Kidney (tissue), 11 donors: ENCODE results near the gene ANKRD36B. TPM values are rescaled to one million over a fixed set of nuclear protein-coding genes. Genes with fewer than 3 reads are reported as not detected.
"Not testable (repeated sequence)": the region's sequence is repeated elsewhere in the genome, so short reads cannot be mapped to it uniquely, and the experiment has no call there.

Source experiments
- DNase-seq, 5 donors: peaks; one replicate each; pipeline ENCODE4 v3.0.0-alpha.2; 2013 to 2020
- FAIRE-seq: peaks from 2 replicates; lab custom pipeline; 2012; peaks lifted over from hg19 to GRCh38; lab: Jason Lieb, UNC
- H3K27ac ChIP-seq, 2 donors: one replicate each; pipeline ENCODE4 v1.7.0; 2013; ENCODE audit warnings: low read depth in 2 of 2, low read length in 2 of 2, inconsistent platforms in 1 of 2
- H3K27me3 ChIP-seq: one replicate; pipeline ENCODE4 v1.7.1; 2013; ENCODE audit warnings: low read length, inconsistent platforms; ENCODE audit not compliant: control insufficient read depth, insufficient read depth
- H3K36me3 ChIP-seq, 3 donors: one replicate each; pipeline versions ENCODE4 v1.7.0 to v1.7.1; 2013; ENCODE audit warnings: low read length in 3 of 3, control low read depth in 1 of 3, inconsistent platforms in 1 of 3; ENCODE audit not compliant: insufficient read depth in 3 of 3, control insufficient read depth in 2 of 3
- H3K4me1 ChIP-seq, 3 donors: one replicate each; pipeline versions ENCODE4 v1.7.0 to v1.7.1; 2013; ENCODE audit warnings: low read length in 3 of 3, inconsistent platforms in 1 of 3, low read depth in 1 of 3; ENCODE audit not compliant: control insufficient read depth in 2 of 3, insufficient read depth in 2 of 3
- H3K4me3 ChIP-seq, 3 donors: one replicate each; pipeline versions ENCODE4 v1.7.0 to v1.8.1; 2013; ENCODE audit warnings: low read length in 3 of 3, control low read depth in 1 of 3, inconsistent platforms in 1 of 3
- H3K9ac ChIP-seq, 3 donors: one replicate each; pipeline versions ENCODE4 v1.7.0 to v1.7.1; 2013; ENCODE audit warnings: low read length in 3 of 3, control low read depth in 1 of 3, inconsistent platforms in 1 of 3
- H3K9me3 ChIP-seq, 3 donors: one replicate each; pipeline versions ENCODE4 v1.7.0 to v1.7.1; 2013; ENCODE audit warnings: low read length in 3 of 3, control low read depth in 1 of 3, inconsistent platforms in 1 of 3; ENCODE audit not compliant: control insufficient read depth in 2 of 3, insufficient read depth in 1 of 3
- intact Hi-C: fragments of 100-400 bp; cut with DNase I; formaldehyde crosslinking; loops from one replicate; pipeline ENCODE4 v1.11.1; 2022
- polyA plus RNA-seq: library from polyadenylated mRNA; stranded (reverse); fragments of 350-450 nt; fragmentation: Illumina TruSeq; extraction: RNeasy Lipid Tissue Mini Kit (QIAGEN cat#74804); gene quantifications from one replicate; pipeline ENCODE4 v1.2.3, GENCODE V29; 2014; ENCODE audit warnings: low read depth, low replicate concordance; ENCODE audit not compliant: insufficient read depth
- total RNA-seq: library from RNA; stranded (reverse); fragmentation: NEBNext Ultra II Directional; extraction: Animal tissue kit (Norgen Biotek cat#: 25700); gene quantifications from one replicate; pipeline ENCODE4 v1.2.1, GENCODE V29; 2021
- donor health status: control.
- donor health status: control.
- donor health status: DM: yes; HTN: yes; CAD: no.
- donor health status: Normal renal cell carcinoma (clear cell type).

ANKRD36B gene
- total and polyA plus RNA-seq, 2 donors from 2014 or later = 1.2 to 23.3 TPM

DNA sequence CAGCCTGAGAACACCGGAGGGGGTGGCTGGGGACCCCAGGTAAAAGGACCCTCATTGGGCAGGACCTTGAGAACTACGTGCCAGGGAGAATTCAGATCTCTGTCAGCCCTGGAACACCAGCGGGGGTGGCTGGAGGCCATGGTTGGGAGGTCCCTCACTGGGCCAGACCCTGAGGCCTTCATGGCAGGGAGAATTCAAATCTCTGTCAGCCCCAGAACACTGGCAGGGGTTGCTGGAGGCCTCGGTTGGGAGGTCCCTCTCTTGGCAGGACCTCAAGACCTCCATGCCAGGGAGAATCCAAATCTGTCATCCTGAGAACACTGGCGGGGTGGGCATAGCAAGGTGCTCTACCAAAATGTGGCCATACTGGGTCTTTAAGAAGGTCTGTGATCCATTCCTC, 99.5 kb downstream of the ANKRD36B start:
- intact Hi-C loops, H3K9me3 ChIP-seq, FAIRE-seq, H3K36me3 ChIP-seq, H3K27ac ChIP-seq, H3K9ac ChIP-seq, H3K4me3 ChIP-seq, H3K27me3 ChIP-seq, H3K4me1 ChIP-seq: not testable (repeated sequence)
- DNase-seq = peak in 3 of 5 donors; percentile 8 to 65 (median 35)

Other genes with a start within 250 kb of the ANKRD36B start
- gene COX5B, start 56.2 kb upstream of the ANKRD36B start, total RNA-seq = 238 TPM
- 1,246 TPM for gene COX5B, start 56.2 kb upstream of the ANKRD36B start, polyA plus RNA-seq
- gene ACTR1B, start 74.2 kb upstream of the ANKRD36B start, total RNA-seq = 76.7 TPM
- 62.4 TPM for gene ACTR1B, start 74.2 kb upstream of the ANKRD36B start, polyA plus RNA-seq
- 7.3 TPM for gene C2orf92, start 79.8 kb upstream of the ANKRD36B start, total RNA-seq
- gene C2orf92, start 79.8 kb upstream of the ANKRD36B start, polyA plus RNA-seq = 3.3 TPM
- gene ZAP70, start 123.7 kb upstream of the ANKRD36B start, total RNA-seq = 15.0 TPM
- 0.37 TPM for gene ZAP70, start 123.7 kb upstream of the ANKRD36B start, polyA plus RNA-seq